Stimulated activated CD4-positive, alpha-beta T cell treated with anti-CD3 and anti-CD28 coated beads, Interleukin-1b, Interleukin-23, amount 100 ng/mL, for 1 hour (primary cell): ENCODE data around the gene CD3G.
"Not testable (repeated sequence)": the region's sequence is repeated elsewhere in the genome, so short reads cannot be mapped to it uniquely, and the experiment has no call there.

Source experiments
- DNase-seq, 2 donors: peaks; one replicate each; pipeline ENCODE4 v3.0.0-alpha.2; 2020; ENCODE audit warnings: low read depth in 2 of 2

Gene CD3G

GRCh38 chr11:118343981-118344515 lies at the start of gene CD3G:
Gene CD3G, plus strand, starts transcription at chr11:118344344. Its CDS starts 80 bp downstream, at chr11:118344424.
- DNase-seq, result peak in 1 of 2 donors; percentile 53

DNA sequence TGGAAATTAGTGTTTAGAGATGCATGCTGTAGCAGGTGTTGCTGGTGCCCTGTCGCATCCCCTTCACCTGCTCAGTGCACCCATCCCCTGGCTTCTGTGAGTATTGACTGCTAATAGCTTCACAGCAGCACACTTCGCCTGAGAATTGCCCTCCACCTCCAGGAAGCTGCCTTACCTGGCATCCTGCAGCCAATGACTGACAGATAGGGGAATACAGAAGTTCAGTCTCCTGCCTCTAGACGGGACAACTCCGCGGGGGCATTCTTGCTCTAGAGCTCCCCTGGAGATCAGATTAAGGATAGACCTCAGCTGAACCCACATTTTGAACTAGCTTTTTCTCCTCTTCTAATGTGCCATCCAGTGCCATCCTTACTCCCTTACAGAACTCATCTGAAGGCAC lies 48.9 kb upstream of the CD3G start:
- no peak for DNase-seq

DNA sequence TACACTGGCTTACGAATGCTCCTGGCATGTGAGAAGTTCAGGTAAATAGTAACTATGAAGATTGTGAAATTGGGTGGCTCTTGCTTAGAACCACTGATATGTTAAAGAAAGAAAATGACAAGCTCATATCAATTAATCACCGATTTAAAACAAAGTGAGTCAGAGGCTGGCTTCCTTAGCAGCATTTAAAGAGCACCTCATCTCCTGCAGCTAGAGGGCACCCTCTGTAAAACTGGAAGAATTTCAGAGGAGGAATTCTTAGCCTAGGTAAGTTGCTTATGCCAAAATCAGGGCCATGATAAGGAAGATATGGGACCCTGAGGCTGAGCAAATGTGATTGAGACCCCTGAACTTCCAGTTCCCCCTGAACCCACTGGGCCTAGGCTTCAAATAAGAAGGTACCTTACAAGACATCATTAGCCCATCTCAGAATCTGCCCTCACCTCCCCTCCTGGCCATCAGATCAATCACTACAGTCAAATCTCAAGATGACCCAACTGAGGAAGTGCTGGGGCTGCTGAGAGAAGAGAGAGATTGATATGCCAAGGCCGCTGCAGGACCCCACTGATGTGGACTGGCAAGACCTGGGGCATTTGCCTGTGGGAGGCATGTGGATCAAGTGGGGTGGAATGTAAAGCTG lies 48.2 kb upstream of the CD3G start:
- no peak for DNase-seq

DNA sequence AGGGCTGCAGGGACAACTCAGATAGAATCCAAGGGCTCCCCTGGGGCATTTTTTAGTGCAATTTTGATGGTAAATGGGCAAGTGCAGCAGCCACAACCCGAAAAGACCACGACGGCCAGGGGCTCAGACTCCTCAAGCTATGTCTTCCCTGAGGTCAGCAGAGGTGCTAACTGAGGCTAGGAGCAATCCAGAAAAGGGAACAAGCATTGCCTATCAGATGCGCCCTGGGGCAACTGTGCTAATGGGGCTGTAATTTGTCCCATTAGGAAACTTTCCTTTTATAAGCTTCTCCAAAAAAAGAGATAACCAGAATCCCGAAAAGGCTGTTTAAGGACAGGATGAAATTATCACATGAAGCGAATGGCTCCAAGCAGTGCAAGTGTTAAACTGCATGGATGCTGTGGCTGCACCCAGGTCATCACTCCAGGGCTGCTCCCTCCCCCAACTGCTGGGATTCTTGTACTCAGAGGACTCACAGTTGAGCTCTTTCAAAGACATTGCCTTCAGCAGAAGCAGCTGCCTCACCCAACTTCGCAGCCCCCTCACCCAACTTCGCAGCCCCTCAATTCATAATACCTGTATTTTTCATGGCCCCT lies 42.4 kb upstream of the CD3G start:
- DNase-seq, result no peak

DNA sequence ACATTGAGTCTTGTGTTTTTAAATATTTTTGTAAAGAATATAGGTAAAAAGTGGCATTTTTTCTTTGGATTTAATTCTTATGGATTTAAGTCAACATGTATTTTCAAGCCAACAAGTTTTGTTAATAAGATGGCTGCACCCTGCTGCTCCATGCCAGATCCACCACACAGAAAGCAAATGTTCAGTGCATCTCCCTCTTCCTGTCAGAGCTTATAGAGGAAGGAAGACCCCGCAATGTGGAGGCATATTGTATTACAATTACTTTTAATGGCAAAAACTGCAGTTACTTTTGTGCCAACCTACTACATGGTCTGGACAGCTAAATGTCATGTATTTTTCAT lies 39.9 kb upstream of the CD3G start:
- no peak for DNase-seq

DNA sequence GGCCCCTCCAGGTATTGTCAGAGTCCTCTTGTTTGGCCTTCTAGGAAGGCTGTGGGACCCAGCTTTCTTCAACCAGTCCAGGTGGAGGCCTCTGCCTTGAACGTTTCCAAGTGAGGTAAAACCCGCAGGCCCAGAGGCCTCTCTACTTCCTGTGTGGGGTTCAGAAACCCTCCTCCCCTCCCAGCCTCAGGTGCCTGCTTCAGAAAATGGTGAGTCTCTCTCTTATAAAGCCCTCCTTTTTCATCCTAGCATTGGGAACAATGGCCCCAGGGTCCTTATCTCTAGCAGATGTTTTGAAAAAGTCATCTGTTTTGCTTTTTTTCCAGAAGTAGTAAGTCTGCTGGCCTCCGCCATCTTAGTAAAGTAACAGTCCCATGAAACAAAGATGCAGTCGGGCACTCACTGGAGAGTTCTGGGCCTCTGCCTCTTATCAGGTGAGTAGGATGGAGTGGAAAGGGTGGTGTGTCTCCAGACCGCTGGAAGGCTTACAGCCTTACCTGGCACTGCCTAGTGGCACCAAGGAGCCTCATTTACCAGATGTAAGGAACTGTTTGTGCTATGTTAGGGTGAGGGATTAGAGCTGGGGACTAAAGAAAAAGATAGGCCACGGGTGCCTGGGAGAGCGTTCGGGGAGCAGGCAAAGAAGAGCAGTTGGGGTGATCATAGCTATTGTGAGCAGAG lies 39.4 kb upstream of the CD3G start, which contains the start of gene CD3E:
Gene CD3E (plus strand): TSS at position 163 of the 681 bp plus-strand sequence. CDS start 223 bp downstream, at position 386.
- peak in 1 of 2 donors; percentile 41 for DNase-seq

DNA sequence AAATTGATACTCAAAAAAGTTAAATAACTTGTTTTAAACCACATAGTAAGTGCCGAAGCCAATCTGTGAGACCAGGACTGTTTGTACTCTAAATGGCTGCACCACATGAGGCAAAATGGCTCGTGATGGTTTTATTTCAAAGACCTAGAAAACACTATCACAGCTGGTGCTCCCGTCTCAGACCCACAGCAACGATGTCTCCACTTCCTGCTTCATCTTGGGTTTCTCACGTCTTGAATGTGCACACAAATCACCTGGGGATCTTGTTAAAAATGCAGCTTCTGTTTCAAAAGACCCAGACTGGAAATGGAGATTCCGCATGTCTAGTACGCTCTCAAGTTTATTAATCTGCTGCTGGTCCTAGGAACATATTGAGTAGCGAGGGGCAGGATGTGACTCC lies 38.4 kb upstream of the CD3G start:
- no peak for DNase-seq

DNA sequence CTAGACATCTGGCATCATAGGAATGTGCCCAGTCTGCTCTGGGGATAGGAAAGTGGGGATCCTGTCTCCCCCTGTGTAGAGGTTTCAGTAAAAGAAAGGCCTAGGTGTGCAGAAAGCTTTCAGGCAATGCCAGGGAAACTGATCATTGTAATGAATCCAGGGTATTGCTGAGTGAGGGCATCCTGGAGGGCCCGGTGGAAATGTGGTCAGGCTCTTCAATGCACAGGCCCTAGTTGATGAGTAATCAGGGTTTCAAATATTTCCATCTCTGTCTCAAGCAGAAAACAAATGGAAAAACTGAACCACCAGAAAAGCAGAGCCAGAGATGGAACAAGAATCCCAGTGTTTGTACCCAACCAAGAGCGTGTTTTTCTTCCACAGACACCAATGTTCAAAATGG lies 37.6 kb upstream of the CD3G start:
- no peak for DNase-seq

- DNase-seq, result not testable (repeated sequence)
Observed at GRCh38 chr11:118308995-118309528, 35.1 kb upstream of the CD3G start.

DNA sequence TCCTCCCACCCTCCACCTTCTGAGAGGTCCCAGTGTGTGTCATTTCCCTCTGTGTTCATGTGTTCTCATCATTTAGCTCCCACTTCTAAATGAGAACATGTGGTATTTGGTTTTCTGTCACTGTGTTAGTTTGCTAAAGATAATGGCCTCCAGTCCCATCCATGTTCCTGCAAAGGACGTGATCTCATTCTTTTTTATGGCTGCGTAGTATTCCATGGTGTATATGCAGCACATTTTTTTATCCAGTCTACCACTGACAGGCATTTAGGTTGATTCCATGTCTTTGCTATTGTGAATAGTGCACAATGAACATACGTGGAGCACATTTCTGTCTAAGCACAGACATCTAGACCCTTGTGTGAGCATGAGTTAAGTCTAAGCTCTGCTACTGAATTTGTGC lies 33.9 kb upstream of the CD3G start:
- no peak for DNase-seq

DNA sequence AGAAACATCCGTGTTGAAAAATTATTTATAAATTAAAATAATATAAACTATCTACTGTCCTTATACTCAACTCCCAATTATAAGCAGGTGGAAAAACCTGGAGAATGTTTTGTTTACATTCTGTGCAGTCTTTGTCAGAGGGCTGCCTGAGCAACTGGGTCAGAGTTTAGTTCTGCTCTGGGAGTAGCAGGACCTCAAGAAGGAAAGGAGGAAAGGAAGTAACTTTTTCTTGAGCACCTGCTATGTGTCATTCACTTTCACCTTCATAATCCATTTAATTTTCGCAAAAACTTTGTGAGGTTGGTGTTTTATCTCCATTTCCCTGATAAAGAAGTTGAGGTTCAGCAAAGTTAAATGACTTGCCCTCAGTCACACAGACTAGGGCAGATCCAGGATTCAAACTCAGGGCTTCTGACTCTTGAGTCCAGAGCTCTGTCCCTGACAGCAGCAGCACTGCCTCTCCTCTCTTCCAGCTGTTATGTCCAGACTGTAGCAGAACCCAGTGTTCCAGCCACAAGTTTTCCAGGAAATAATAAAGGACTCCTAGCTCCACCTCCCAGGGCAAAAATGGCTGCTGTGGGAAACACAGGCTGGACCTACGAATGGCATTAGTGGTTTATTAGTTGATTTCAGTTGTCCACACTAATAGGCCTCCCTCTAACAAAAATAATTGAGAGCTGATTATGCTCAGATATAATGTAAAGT lies 33.2 kb upstream of the CD3G start:
- DNase-seq, result no peak

- no peak for DNase-seq
Observed at GRCh38 chr11:118311518-118311917, 32.6 kb upstream of the CD3G start.

GRCh38 chr11:118312328-118312727 lies 31.8 kb upstream of the CD3G start:
- DNase-seq, result no peak

DNA sequence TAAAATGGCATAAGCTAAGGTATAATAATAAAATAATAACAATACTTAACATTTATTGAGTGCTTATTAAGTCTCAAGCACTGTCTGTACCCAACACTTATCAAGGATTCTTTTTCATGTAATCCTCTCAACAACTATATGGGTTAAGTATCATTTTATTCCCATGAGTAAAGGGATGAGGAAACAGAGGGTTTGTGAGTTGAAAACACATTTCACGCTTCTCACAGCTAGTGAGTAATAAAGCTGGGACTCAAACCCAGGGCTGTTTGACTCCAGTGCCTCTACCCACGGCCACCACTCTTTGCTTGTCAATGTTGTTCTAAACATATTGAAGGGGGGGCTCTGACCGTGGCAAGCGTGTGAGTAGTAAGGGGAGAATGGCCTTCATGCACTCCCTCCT lies 30.9 kb upstream of the CD3G start:
- no peak for DNase-seq

DNA sequence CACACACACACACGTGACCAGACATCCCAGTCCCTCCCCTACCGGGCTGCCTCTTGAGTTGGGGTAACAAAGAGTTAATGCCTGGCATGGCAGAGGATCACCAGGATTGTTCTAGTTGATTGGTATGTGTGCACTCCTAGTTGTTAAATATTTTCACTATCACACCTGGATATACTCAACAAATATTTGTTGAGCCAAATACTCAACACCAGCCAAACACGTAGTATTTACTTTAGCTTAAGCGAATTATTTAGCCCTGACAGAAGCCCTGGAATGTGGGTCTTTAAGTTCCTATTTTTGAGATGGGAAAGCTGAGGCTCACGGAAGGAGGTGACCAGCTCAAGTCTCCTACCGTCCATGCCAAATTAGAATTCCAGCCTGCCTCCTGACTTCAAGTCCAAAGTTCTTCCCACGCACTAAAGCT lies 29.1 kb upstream of the CD3G start:
- DNase-seq, result no peak

- DNase-seq, result no peak
Observed at GRCh38 chr11:118318124-118318523, 26.0 kb upstream of the CD3G start.

DNA sequence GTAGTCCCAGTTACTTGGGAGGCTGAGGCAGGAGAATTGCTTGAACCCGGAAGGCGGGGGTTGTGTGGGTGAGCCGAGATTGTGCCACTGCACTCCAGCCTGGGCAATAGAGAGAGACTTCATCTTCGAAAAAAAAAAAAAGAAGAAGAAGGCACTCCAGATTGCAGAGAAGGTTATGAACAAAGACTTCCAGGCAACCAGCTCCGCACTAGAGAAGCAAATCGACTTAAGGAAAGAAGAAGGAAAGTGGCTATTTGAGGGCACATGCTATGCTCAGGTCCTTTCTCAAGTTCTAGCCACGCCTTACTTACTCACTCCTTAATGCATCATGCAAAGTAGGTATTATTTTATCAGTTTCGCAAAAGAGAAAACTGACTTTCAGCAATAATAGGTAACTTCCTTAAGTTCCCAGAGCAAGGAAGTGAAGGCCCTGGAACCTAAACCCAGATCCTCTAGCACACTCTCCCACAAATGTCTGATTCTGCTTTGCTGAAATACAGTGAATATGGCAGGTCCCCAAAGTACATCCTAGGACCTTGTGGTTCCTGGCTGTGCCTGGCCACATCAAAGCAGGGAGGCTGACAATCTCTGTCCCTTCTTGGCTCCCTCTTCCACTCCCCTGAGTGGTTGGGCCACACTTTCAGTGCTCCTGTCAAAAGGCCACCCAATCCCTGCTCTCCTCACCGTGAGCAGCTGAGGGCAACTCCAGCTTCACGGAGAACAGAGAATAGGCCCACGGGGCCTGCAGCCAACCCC lies 25.4 kb upstream of the CD3G start:
- no peak for DNase-seq

DNA sequence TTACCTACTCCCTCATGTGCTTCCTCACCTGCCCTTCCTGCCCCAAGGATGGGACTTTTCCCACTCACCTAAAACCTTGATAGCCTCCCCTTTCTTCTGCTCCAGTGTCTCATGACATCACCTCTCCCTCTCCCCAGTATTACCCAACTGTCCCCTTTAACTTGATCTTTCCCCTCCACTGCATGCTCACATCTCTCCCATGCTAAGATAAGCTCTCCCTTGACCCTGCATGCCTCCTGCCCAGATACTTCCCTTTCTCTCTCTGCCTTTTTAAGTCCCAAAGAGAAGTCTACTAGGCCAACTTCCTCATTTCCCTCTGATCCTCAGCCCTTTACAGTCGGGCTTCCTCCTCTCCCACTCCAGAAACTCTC lies 24.8 kb upstream of the CD3G start:
- DNase-seq, result no peak

- no peak for DNase-seq
Observed at GRCh38 chr11:118320515-118320914, 23.6 kb upstream of the CD3G start.

- DNase-seq, result no peak
Observed at GRCh38 chr11:118321386-118322082, 22.6 kb upstream of the CD3G start.

DNA sequence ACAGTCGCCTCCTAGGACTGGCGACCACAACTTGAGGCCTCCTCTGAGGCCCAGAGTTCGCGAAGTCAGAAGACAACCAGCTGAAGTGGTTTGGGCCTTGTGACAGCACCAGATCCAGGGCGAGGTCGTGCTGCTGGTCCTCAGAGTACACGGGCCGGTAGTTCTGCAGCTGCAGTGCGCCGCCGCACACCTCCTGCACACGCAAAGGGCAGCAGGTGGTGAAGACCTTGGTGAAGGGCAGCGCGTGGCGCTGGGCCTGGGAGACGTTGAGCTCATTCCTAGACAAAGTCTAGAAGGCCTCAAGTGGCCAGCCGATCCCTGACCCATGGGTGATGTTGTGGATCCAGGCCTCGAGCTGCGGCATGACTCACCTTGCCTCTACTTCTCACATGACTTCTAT lies 21.4 kb upstream of the CD3G start:
- no peak for DNase-seq
